Gastrocnemius medialis (tissue), 4 donors: ENCODE measurements around the gene NXT1.

Source experiments
- POLR2A ChIP-seq, 2 donors: fragments of 450-650 bp; IDR thresholded peaks; one replicate each; pipeline ENCODE4 v1.6.1; 2017; ENCODE audit warnings: antibody characterized with exemption in 2 of 2, mild to moderate bottlenecking in 2 of 2, moderate library complexity in 2 of 2
- TF ChIP-seq, protein P1 (sequence below), 5 experiments: fragments of 450-650 bp in 3 of 5; fragments of 200-600 bp in 2 of 5; sonication (generic) in 2 of 5; IDR thresholded peaks in 4 of 5; conservative IDR thresholded peaks in 1 of 5; 1 replicate in 4 of 5; 2 replicates in 1 of 5; pipeline ENCODE4 v1.5.1; 2016 to 2019; ENCODE audit warnings: antibody characterized with exemption in 5 of 5, mild to moderate bottlenecking in 3 of 5, moderate library complexity in 3 of 5

DNA sequence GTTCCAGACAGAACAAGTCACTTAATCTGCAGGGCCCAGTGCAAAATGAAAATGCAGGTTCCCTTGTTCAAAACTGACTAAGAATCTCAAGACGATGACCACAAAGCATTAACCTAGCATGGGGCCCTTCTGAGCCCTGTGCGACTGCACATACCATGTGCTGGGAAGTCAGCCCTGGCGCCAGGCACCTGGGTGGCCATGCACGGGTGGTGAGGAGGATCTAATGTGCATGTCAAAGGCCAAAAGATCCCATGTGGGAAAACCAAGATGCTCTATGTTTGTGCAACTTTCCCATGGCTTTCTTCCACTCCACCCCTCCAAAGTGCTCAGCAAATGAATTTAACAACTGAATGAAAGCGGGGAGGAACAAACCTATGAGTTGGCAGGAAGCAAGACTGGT is 33.5 kb upstream of the NXT1 start:
- TF ChIP-seq POLR2A (IDR thresholded peaks at IDR 0.05): no peak
- TF ChIP-seq, protein P1, sequence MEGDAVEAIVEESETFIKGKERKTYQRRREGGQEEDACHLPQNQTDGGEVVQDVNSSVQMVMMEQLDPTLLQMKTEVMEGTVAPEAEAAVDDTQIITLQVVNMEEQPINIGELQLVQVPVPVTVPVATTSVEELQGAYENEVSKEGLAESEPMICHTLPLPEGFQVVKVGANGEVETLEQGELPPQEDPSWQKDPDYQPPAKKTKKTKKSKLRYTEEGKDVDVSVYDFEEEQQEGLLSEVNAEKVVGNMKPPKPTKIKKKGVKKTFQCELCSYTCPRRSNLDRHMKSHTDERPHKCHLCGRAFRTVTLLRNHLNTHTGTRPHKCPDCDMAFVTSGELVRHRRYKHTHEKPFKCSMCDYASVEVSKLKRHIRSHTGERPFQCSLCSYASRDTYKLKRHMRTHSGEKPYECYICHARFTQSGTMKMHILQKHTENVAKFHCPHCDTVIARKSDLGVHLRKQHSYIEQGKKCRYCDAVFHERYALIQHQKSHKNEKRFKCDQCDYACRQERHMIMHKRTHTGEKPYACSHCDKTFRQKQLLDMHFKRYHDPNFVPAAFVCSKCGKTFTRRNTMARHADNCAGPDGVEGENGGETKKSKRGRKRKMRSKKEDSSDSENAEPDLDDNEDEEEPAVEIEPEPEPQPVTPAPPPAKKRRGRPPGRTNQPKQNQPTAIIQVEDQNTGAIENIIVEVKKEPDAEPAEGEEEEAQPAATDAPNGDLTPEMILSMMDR (IDR thresholded peaks at IDR 0.05 in 4 of 5, conservative IDR thresholded peaks at IDR 0.05 in 1 of 5): no peak
